GM19455 (cell line): ENCODE results near the gene PSMG3.
"Not testable (repeated sequence)": the region's sequence is repeated elsewhere in the genome, so short reads cannot be mapped to it uniquely, and the experiment has no call there.

Experiments used
- ATAC-seq: cut with Tn5 transposase; IDR thresholded peaks from one replicate; pipeline ENCODE4 v1.9.1; 2021; ENCODE audit not compliant: unreplicated experiment

PSMG3 gene

DNA sequence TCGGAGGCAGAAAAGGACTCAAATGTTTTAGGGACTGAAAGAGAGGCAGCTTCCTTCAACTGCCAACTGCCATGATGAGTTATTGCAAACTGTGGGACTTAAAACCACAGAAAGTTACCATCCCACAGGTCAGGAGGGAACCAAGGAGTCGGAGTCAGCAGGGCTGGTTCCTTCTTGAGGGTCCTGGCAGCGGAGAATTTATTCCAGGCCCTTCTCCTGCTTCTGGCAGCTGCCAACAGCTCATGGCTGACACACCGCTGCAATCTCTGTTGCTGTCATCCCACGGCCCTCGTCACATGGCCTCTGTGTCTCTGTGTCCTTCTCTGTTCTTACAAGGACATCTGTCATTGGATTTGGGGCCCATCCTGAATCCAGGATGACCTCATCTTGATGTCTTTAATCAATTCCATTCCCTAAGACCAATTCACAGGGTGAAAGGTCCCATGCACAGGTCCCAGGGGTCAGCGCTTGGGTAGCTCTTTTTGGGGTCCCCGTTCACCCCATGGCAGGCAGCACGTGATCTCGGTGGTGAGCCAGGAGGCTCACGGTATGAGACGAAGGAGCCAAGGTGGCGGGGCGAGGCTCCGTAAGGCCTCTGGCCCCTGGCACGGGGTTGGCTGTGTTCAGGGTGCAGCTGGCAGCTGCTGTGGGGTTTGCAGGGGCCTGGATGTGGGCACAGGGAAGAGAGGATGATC is 27.4 kb upstream of the PSMG3 start:
- no peak for ATAC-seq

DNA sequence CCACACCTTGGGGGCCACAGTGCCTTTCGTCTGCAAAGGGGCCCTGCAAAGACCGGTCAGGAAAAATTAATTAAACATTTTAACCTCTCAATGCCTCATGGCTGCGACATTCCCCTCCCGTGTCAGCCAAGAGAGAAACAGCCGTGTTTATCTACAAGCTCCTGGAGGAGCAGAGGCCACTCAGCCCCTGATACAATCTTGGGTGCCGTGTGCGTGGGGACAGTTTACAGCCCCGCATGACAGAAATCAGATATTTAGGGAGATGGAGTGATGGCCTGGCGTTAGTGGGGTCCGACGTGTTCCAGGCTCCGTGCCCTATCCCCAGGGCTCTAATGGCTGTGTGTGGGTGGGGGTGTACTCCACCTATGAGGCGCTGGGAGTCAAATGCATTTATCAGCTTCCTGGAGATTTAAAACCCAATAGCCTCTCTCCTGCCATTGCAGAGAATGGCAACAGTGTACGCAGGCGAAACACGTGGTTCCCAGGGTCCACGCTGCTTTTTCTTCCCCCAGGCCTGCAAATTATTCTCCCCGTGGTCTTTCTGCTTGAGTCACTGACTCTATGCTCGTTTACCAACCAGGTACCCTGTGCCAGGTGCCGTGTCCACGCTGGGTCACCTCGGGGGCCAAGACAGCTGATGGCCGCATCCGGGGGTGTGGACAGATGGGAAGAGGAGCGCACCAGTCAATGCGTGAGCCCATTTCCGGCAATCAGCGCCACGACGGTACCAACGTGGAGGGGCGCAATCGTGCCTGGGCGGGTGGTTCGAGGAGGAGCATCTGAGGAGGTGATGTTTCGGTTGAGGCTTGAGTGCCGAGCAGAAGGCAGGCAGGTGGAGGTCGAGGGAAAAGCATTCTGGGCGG is 26.6 kb upstream of the PSMG3 start:
- ATAC-seq: no peak

DNA sequence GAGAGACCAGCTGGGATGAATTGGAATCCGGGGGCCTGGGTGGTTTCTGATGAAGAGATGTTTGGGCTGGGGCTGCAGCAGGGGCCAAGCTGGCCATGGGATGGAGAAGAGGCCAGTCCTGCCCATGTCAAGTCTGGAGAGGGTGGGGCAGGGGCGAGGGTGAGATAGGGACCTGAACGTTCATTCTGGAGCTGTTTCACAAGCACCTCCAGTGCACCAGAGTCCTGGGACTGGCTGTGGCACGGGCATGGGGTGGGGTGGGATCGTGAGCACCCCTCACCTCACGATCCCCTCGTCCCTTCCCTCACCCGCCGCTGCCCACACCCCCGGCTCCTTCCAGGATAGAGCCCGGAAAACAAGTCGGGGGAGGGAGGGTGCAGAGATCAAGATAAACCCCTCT is 25.8 kb upstream of the PSMG3 start:
- ATAC-seq: no peak

DNA sequence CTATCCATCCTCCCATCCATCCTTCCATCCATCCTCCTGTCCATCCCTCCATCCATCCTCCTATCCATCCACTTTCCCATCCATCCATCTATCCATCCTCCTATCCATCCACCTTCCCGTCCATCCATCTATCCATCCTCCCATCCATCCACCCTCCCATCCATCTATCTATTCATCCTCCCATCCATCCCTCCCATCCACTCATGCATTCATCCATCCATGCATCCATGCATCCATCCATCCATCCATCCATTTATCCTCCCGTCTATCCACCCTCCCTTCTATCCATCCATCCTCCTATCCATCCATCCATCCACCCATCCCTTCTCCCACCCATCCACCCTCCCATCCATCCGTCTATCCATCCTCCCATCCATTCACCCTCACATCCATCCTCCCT is 25.2 kb upstream of the PSMG3 start:
- ATAC-seq: no peak

DNA sequence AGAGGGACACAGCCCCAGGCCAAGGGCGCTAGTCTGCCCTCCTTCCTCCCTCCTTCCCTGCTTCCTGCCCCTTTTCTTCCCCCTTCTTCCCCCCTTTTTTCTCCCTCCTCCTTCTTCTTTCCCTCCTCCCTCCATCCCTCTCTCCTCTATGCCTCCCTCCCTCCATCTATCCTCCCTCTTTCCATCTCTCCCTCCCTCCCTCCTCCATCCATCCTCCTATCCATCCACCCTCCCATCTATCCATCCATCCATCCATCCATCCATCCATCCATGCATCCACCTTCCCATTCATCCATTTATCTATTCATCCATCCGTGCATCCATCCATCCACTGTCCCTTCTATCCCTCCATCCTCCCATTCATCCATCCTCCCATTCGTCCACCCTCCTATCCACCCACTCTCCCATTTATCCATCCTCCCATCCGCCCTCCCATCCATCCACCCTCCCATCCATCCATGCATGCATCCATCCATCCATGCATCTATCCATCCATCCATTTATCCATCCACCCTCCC is 24.1 kb upstream of the PSMG3 start:
- ATAC-seq: no peak

DNA sequence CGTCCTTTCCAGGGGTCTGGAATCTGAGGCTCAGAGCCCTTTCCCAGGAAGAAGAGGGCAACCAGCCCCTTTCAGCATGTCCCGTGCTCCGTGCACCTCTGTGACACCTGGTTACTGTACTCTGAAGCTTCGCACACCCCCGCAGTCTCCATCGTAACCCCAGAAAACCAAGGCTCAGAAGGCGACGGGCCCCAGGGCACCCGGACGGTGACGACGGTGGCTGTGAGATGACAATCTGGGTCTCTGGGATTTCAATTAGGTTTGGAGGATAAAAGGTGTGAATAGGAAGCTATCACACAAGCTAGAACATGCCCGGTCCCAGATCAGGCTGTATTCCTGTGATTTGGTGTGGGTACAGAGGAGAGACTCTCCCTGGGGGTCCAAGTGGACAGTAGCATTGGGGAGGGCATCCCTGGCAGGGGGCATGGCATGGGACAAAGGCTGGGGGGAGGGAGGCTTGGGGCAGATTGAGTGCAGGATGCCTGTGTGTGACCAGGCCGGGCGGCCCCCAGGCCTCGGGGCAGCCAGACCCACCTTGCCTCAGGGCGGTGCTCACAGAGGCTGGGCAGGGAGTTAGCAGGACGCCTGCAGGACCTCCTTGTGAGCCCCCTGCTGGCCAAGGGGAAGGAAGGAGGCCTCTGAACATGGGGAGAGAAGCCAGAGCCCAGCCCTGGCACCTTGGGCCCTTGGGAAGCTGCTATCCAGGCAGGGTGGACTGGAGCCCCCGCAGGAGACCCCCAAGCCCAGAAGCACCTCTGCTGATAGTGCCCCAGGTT is 23.4 kb upstream of the PSMG3 start:
- ATAC-seq: no peak

DNA sequence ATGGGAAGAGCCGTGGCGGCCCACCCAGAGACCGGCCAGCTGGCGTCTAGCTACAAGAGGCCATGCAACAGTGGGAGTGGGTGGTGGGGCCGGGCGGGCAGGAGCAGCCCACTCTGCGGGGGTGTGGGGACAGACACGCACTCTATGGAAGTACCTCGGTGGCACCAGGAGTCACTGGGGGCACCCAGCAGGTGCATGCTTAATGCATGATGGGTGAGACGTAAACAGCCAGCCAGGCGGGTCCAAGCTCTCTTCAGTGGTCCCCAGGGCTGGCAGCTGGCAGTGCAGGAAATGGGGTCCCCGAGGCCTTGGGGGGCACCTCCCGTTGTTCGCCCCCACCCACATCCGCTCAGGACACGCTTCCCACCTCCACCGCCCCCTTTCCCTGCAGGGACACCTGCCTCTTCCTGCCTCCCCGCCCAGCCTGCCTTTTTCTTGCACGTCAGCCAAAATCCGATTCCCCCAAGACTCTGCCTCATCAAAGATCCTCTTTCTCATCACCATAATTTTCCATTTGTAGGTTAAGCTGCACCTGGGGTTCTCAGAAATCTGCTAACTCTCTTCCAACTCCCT is 22.6 kb upstream of the PSMG3 start:
- ATAC-seq: no peak

DNA sequence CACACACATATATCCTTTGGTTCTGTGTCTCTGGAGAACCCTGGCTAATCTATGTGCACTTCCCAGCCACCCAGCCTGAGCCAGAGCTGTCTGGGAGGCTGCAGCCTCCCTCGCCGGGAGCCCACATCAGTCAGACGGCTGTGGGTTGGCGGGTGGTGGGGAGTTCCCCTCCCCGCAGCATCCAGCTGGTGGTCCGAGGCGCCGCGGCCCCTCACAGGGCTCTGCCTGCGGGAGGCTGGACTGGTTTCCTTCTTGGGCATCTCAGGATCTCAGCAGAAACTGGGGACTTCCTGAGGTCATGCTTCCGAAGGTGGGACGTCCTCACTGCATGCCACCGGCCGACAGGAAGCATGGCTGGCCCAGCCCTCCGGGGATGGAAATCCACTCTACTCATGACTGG is 22.0 kb upstream of the PSMG3 start:
- ATAC-seq: no peak

DNA sequence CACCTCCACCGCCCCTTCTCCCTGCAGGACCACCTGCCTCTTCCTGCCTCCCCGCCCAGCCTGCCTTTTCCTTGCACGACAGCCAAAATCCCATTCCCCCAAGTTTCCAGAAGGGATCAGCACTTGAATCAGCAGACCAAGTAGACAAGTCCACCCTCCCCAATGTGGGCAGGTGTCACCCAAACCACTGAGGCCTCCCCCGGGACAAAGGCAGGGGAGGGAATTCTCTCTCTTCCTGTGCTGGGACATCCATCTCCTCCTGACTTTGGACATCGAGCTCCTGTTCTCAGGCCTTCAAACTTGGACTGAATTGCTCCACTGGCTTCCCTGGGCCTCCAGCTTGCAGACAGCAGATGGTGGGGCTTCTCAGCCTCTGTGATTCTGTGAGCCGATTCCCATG is 21.6 kb upstream of the PSMG3 start:
- no peak for ATAC-seq

DNA sequence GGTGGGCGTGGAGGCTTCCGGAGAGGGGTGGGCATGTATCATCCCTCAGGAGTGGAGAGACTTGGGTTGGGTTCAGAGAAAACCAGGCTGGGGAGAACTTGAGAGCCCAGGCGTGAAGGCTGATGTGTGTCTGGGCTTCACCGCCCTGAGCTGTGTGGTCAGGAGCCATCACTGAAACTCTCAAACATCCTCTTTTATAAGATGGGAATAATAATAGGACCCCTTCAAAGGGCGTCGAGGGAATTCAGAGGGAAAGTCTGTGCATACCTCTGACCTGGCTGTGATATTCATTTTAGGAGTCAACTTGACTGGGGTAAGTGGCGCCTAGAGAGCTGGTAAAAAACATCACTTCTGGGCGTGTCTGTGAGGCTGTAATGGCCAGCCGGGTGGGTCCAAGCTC is 21.1 kb upstream of the PSMG3 start:
- ATAC-seq: no peak

DNA sequence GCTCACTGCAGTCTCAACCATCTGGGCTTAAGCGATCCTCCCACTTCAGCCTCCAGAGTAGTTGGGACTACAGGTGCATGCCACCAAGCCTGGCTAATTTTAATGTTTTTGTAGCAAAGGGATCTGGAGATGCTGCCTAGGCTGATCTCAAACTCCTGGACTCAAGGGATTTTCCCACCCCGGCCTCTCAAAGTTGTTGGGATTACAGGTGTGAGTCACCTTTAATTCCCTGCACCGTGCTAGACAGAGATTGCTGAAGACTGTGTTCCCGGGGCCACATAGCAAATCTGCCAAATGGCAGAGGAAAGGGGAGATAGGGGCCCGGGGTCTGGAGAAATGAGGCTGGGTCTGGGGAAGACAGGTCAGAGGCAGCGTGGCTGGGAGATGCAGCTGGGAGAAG is 20.6 kb upstream of the PSMG3 start:
- ATAC-seq: no peak

DNA sequence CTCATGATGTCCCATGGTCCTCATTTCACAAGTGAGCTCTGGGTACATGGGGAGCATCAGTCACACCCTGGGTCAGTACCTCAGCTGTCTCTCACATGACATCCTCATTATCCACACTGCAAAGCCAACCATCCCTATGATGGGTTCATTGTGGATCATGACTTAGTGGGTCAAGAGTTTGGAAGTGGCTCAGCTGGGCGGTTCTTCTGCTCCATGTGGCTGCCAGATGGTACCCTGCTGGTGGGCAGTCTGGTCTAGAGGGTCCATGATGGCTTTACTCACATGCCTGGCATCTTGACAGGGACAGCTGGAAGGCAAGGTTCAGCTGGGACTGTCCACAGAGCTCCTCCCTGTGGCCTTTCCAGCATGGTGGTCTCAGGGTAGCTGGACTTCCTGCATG is 19.1 kb upstream of the PSMG3 start:
- ATAC-seq: no peak

DNA sequence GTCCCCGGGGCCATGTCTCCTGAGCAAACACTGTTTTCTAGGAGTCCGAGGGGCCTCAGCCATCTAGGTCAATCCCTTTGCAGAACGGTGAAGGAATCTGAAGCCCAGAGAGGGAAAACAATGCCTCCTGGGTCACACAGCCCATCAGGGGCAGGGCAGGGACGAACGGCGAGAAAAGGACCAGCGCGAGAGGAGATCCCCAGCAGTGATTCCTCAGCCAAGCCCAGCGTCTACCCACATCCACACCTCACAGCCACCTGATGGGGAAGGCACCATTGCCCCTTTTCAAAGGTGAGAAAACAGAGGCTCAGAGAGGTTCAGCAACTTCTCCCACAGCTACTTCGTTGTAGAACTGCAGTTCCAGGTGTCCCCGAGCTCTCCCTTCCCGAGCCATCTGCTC is 17.9 kb upstream of the PSMG3 start:
- ATAC-seq: no peak

DNA sequence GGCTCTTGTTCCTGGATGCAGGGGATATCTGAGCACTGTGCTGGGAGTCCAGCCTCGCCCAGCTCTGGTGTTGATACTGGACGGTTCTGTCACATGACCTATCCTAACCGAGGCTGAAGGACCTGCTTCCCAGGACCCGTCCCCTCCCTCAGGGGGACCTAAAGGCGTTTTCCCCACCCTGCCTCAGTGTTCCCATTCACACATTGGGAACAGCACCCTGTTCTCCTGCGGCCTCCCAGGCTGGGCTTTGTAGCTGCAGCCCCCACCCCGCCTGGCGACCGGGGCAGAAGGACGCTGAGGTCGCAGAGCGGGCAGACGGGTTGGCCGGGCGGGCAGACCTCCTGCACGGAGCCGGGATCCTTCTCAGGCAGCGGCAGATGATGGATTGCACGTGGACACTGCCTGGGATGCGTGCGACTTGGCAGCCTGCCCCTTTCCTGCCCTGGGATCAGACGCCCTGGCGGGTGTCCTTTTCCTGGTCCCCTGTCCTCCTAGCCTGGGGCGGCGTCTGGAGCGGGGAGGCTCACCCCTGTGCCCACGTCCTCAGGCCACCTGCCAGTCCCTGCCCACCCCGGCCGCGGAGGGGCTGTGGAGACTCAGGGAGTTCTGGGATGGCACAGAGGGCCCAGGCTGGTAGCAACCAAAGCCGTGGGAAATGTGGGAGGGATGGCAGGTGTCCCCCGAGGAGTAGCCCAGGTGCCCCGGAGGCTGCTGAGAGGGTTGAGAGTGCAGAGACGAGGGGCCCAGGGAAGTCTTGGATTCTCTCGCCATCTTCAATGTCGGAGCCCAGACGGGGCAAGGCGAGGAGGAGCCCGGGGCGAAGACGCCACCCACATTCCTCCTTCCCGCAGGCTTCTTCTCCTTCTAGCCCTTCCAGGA is 17.2 kb upstream of the PSMG3 start:
- ATAC-seq: no peak

DNA sequence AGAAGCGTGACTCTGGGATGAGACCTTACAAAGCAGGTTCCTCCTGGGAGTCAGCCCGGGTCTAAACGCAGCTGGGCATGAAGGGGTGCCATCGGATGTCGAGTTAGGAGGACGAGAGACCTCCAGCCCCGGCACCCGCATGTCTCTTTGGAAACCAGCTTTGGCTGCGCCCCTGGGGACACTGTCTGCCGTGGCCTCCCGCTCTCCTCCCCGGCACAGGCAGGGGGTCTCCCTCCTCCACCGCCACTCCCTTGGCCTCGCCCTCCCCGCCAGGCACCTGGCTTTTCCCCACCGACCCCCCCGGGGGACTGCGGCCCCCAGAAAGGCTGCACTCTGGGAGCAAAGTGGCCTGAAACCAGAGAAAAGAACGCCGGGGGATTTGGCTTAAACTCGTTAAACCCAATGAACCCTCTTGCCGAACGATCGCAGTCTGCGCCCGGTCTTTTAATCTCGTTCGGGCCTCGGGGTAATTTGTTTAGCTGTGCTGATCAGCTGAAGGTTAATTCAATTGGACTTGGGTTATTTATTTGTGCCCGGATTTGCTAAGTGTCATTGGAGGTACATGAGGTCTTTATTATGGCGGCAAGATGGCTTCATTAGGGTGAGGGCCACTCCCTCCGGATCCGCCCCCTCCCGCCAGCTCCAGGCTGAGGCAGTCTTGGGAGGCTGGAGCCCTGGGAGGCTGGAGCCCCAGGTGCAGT is 16.4 kb upstream of the PSMG3 start:
- ATAC-seq: no peak

DNA sequence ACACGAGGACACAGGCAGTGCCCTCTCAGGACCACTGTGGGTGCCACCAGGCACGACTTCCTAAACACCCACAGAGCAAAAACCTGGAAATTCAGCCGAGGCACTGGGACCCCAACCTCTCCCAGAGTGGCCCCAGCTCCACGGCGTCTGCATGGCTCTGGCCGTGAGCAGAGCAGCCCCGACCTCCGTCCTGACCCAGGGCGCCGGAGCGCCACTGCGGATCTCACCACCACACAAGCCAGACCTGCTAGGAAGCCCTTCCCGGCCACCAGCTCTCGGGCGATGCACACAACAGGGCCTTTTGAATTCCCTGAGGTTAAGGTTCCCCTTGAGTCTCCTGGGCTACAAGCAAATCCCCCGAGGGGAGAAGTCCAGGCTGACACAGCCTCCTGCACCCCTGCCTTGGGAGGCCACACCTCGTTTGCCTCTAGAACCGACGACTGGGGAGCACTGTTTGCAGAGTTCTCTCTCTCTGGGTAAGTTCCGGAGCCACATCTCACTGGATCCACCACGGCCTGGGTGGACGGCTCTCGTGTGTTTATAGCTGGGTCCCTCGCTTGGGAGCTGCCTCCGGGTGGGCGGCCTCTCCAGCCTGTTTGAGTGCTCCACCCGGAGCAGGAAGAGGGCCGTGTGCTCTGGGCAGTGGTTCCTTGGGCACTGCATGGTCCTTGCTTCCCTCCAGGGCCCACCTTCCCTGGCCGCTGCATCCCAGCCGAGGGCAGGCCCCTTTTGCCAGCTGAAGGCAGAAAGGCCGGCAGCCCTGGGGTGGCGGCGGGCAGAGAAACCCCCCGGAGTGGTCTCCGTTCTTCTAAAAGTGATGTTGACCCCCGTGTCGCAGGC is 15.5 kb upstream of the PSMG3 start:
- ATAC-seq: no peak

DNA sequence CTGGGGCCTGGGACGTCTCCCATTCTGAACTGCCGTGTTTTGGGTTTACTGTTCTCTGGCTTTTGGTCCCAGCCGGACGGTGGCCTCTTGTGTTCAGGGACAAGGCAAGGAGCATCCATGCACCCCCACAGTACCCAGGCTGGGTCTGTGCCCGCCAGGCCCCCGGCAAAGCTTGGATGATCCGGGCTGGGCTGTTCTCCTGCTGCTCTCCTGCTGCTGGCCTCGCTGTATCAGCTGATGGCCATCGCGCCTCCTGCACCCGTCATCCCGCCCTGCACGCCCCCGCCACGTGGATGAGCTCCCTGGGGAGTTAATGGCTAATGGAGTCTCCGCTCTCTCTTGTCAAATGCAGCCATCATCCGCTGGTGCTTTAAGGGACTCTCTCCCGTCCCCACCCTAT is 14.9 kb upstream of the PSMG3 start:
- ATAC-seq: no peak

DNA sequence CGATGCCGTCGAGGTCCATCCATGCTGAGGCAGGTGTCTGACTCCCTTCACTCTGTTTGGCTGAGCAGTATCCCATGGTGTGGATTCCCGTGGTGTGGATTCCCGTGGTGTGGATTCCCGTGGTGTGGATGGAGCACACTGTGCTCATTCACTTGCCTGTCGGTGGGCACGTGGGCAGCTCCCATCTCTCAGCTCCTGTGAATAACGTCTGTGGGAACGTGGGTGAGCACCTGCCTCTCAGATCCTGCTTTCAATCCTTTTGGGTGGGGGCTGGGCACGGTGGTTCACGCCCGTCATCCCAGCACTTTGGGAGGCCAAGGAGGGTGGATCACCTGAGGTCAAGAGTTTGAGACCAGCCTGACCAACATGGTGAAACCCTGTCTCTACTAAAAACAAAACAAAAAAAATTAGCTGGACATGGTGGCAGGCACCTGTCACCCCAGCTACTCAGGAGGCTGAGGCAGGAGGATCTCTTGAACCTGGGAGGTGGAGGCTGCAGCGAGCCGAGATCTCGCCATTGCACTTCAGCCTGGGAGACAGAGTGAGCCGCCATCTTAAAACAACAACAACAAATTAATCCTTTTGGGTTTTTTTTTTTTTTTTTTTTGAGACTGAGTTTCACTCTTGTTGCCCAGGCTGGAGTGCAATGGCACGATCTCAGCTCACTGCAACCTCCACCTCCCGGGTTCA is 13.6 kb upstream of the PSMG3 start:
- not testable (repeated sequence) for ATAC-seq
